ENCODE data around the gene MUC12. TPM values are rescaled to one million over a fixed set of nuclear protein-coding genes. Genes with fewer than 3 reads are reported as not detected.
"Not testable (repeated sequence)": the region's sequence is repeated elsewhere in the genome, so short reads cannot be mapped to it uniquely, and the experiment has no call there.

The MUC12 gene
- total RNA-seq, 2 donors from 2014 or later, result not detected

- no peaks in the 10 kb centered on the region for H3K27me3 ChIP-seq (replicated peaks; ENCODE audit: insufficient read depth)
- H3K4me3 ChIP-seq, result no peak overlapping the region
- no peak overlapping the region for H3K27ac ChIP-seq
- no peaks in the 10 kb centered on the region for H3K36me3 ChIP-seq
- H3K4me1 ChIP-seq (ENCODE audit: control insufficient read depth in 1 of 2, low read depth in 2 of 2), result no peaks in the 10 kb centered on the region
- DNase-seq (ENCODE audit: low spot score) (no peak), ATAC-seq (ENCODE audit: insufficient number of reproducible peaks, low FRiP score, low read depth) (peak; percentile 84)
- TF ChIP-seq CTCF (IDR thresholded peaks at IDR 0.05), result no peak
- no peaks in the 10 kb centered on the region for H3K9me3 ChIP-seq
These were observed 14.3 kb downstream of the MUC12 start for GRCh38 chr7:100983451-100984187.

GRCh38 chr7:100984241-100984918 lies 15.0 kb downstream of the MUC12 start:
- H3K9me3 ChIP-seq; H3K4me1 ChIP-seq (ENCODE audit: control insufficient read depth in 1 of 2, low read depth in 2 of 2); H3K4me3 ChIP-seq; DNase-seq (ENCODE audit: low spot score); H3K36me3 ChIP-seq; H3K27ac ChIP-seq; H3K27me3 ChIP-seq (replicated peaks; ENCODE audit: insufficient read depth); ATAC-seq (ENCODE audit: insufficient number of reproducible peaks, low FRiP score, low read depth): not testable (repeated sequence)

- H3K4me3 ChIP-seq; H3K4me1 ChIP-seq (ENCODE audit: control insufficient read depth in 1 of 2, low read depth in 2 of 2); DNase-seq (ENCODE audit: low spot score); H3K27ac ChIP-seq; ATAC-seq (ENCODE audit: insufficient number of reproducible peaks, low FRiP score, low read depth); H3K9me3 ChIP-seq; H3K36me3 ChIP-seq; H3K27me3 ChIP-seq (replicated peaks; ENCODE audit: insufficient read depth): not testable (repeated sequence)
These were observed 15.8 kb downstream of the MUC12 start for GRCh38 chr7:100985033-100985797.

- no peak for TF ChIP-seq CTCF (IDR thresholded peaks at IDR 0.05)
- H3K36me3 ChIP-seq, result no peaks in the 10 kb centered on the region
- no peaks in the 10 kb centered on the region for H3K4me1 ChIP-seq (ENCODE audit: control insufficient read depth in 1 of 2, low read depth in 2 of 2)
- no peak for ATAC-seq (ENCODE audit: insufficient number of reproducible peaks, low FRiP score, low read depth)
- H3K27me3 ChIP-seq (replicated peaks; ENCODE audit: insufficient read depth), result no peaks in the 10 kb centered on the region
- no peak overlapping the region for H3K4me3 ChIP-seq
- no peak overlapping the region for H3K27ac ChIP-seq
- no peak for DNase-seq (ENCODE audit: low spot score)
- no peaks in the 10 kb centered on the region for H3K9me3 ChIP-seq
These were observed 22.3 kb downstream of the MUC12 start for GRCh38 chr7:100991631-100992030.

GRCh38 chr7:100992280-100992679 lies 22.9 kb downstream of the MUC12 start:
- DNase-seq (ENCODE audit: low spot score); H3K36me3 ChIP-seq; H3K27ac ChIP-seq; H3K4me1 ChIP-seq (ENCODE audit: control insufficient read depth in 1 of 2, low read depth in 2 of 2); ATAC-seq (ENCODE audit: insufficient number of reproducible peaks, low FRiP score, low read depth); H3K27me3 ChIP-seq (replicated peaks; ENCODE audit: insufficient read depth); H3K9me3 ChIP-seq; H3K4me3 ChIP-seq: not testable (repeated sequence)

- H3K9me3 ChIP-seq; H3K36me3 ChIP-seq; H3K4me1 ChIP-seq (ENCODE audit: control insufficient read depth in 1 of 2, low read depth in 2 of 2); H3K27ac ChIP-seq; DNase-seq (ENCODE audit: low spot score); ATAC-seq (ENCODE audit: insufficient number of reproducible peaks, low FRiP score, low read depth); H3K4me3 ChIP-seq; H3K27me3 ChIP-seq (replicated peaks; ENCODE audit: insufficient read depth): not testable (repeated sequence)
These were observed 25.3 kb downstream of the MUC12 start for GRCh38 chr7:100994671-100995070.

- not testable (repeated sequence) for H3K27me3 ChIP-seq (replicated peaks; ENCODE audit: insufficient read depth); H3K4me3 ChIP-seq; H3K9me3 ChIP-seq; H3K27ac ChIP-seq; ATAC-seq (ENCODE audit: insufficient number of reproducible peaks, low FRiP score, low read depth); H3K4me1 ChIP-seq (ENCODE audit: control insufficient read depth in 1 of 2, low read depth in 2 of 2); H3K36me3 ChIP-seq; DNase-seq (ENCODE audit: low spot score)
These were observed 29.2 kb downstream of the MUC12 start for GRCh38 chr7:100998530-100998929.

GRCh38 chr7:100999334-100999733 lies 30.0 kb downstream of the MUC12 start:
- not testable (repeated sequence) for H3K36me3 ChIP-seq; H3K4me3 ChIP-seq; H3K4me1 ChIP-seq (ENCODE audit: control insufficient read depth in 1 of 2, low read depth in 2 of 2); ATAC-seq (ENCODE audit: insufficient number of reproducible peaks, low FRiP score, low read depth); H3K27ac ChIP-seq; DNase-seq (ENCODE audit: low spot score); H3K27me3 ChIP-seq (replicated peaks; ENCODE audit: insufficient read depth); H3K9me3 ChIP-seq

- not testable (repeated sequence) for H3K4me1 ChIP-seq (ENCODE audit: control insufficient read depth in 1 of 2, low read depth in 2 of 2); H3K36me3 ChIP-seq; H3K27me3 ChIP-seq (replicated peaks; ENCODE audit: insufficient read depth); H3K27ac ChIP-seq; DNase-seq (ENCODE audit: low spot score); H3K4me3 ChIP-seq; ATAC-seq (ENCODE audit: insufficient number of reproducible peaks, low FRiP score, low read depth); H3K9me3 ChIP-seq
These were observed 30.7 kb downstream of the MUC12 start for GRCh38 chr7:101000025-101000424.

GRCh38 chr7:101002333-101002732 lies 33.0 kb downstream of the MUC12 start:
- H3K9me3 ChIP-seq; H3K4me3 ChIP-seq; H3K4me1 ChIP-seq (ENCODE audit: control insufficient read depth in 1 of 2, low read depth in 2 of 2); H3K27ac ChIP-seq; ATAC-seq (ENCODE audit: insufficient number of reproducible peaks, low FRiP score, low read depth); DNase-seq (ENCODE audit: low spot score); H3K36me3 ChIP-seq; H3K27me3 ChIP-seq (replicated peaks; ENCODE audit: insufficient read depth): not testable (repeated sequence)
